RPMI7951 (cell line): ENCODE results near the gene ORC6. TPM values are rescaled to one million over a fixed set of nuclear protein-coding genes. Genes with fewer than 3 reads are reported as not detected.

Experiments used
- DNase-seq: peaks from one replicate; pipeline ENCODE4 v3.0.0-alpha.2; 2012; ENCODE audit warnings: low read depth
- total RNA-seq: library from RNA; depleted of rRNA; stranded (reverse); fragments of >200 nt; shearing (Covaris generic); gene quantifications from 2 replicates; pipeline ENCODE4 v1.2.3, GENCODE V29; 2014

The ORC6 gene
- total RNA-seq, 1 experiment from 2014 or later = 33.3 TPM

DNA sequence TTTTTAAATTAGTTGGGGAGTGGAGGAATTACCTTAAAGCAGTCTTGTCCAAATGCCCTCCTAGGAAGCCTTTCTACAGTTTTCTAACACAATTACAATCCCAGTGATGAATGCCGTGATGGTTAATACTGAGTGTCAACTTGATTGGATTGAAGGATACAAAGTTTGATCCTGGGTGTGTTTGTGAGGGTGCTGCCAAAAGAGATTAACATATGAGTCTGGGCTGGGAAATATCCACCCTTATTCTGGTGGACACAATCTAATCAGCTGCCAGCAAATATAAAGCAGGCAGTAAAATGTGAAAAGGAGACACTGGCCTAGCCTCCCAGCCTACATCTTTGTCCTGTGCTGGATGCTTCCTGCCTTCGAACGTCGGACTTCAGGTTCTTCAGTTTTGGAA lies 12.2 kb downstream of the ORC6 start:
- no peak for DNase-seq

DNA sequence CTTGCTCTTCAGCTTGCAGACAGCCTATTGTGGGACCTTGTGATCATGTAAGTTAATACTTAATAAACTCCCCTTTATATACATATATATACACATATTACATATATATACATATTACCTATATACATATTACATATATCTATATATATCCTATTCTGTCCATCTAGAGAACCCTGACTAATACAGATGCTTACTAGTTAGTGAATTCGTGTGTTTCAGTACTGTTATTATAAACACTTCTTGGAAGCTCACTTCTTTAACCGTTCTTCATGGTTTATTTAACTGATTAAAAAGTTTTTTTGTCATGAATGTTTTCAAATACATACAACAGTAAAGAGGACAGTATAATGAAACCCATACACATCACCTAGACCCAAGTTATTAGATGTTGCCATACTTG lies 12.6 kb downstream of the ORC6 start:
- DNase-seq = no peak

DNA sequence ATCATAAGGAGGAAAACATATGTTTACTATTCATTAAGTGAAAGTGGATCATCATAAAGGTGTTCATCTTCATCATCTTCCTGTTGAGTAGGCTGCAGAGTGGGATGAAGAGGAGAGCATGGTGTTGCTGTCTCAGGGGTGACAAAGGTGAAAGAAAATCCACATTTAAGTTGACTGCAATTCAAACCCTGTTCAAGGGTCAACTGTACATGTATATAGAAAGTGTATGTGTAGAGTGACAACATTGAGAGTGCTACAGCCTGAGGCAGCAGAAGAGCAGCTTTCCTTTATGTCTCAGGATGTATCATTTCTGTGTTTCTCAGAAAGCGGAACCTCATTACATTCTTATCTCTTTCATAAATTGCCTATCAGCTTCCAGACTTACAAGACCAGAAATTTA lies 17.2 kb downstream of the ORC6 start:
- DNase-seq = no peak

DNA sequence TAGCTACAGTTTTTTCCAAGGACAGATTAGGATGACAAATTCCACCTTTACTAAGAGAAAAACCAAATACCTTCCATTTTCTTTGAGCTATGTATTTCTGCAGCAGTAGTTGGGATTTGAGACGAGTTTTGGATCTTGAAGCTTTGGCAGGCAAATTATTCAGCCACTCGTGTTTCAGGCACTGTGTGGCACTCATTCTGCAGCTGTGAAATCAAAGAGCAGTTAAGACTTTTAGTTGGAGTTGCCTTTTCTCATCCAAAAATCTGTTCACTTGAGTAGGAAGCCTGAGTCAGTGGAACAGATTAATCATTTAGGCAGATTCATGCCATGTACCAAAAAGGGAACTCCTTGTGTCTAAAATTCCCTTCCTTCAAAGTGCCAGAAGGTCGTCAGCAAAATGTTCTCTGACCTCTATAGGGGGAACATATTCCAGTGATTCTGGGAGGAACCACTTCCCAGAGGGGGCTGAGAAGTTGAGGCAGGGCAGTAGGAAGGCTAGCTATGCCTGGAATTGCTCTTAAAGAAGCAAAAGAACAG lies 20.1 kb downstream of the ORC6 start:
- DNase-seq = no peak

DNA sequence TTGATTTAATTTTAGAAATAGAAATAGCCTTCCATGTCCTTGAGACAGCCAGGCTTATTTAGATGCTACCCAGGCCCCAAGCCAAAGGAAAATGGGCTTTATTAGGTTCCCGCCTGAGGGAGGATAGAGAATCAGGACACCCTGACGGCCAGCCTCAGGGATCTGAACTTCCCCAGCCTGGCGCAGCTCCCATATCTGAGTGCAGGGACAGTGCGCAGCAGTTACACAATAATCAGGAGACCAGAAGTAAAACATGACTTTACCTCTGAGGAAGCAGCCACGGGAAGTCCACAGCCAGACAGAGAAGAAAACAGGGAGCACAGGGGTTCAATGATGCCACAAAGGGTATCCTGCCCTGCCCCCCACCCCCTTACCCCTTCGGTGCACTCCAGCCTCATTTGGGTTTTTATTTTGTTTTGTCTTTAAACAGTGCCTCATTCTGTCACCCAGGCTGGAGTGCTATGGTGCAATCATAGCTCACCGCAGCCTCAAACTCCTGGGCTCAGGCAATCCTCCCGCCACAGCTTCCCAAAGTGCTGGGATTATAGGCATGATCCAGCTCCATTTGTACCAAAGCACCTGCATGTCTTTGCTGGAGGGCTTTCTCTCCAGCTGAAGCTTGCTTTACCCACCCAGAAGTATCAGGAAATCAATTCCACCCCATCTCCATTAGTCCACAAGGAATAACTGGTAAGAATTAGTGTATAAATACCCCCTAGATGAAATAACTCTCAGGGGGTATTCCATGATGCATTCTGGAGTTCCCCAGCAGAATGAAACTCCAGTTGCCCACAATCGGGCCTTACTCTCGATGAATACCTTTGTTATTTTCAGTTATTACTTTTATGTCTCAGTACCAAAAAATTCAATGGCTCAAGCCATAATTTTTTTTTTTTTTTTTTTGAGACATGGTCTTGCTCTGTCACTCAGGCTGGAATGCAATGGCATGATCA lies 21.9 kb downstream of the ORC6 start:
- no peak for DNase-seq

DNA sequence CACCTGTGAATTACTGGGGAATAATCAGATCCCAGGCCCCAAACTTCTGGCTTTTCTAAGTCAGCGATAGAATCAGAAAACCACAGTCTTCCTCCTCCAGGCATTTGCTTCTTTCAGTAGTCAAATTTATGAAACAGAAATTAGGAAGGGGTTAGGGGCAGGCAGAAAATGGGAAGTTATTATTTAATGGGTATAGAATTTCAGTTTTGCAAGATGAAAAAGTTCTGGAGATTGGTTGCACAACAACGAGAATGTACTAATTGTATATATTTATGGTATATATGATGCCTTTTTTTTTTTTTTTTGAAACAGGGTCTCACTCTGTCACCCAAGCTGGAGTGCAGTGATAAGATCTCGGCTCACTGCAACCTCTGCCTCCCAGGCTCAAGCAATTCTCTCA lies 23.5 kb downstream of the ORC6 start:
- DNase-seq = no peak

DNA sequence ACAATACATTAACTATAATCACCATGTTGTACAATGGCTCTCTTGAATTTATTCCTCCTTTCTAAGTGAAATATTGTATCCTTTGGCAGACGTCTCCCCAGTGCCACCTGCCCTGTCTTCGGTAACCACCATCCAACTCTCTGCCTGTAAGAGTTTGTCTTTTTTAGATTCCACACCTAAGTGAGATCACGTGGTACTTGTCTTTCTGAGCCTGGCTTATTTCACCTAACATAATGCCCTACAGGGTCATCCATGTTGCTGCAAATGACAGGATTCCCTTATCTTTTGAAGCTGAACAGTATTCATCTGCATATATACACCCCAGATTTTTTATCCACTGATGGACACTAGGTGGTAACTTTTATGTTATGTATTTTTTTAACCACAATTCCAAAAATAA lies 24.2 kb downstream of the ORC6 start:
- no peak for DNase-seq

DNA sequence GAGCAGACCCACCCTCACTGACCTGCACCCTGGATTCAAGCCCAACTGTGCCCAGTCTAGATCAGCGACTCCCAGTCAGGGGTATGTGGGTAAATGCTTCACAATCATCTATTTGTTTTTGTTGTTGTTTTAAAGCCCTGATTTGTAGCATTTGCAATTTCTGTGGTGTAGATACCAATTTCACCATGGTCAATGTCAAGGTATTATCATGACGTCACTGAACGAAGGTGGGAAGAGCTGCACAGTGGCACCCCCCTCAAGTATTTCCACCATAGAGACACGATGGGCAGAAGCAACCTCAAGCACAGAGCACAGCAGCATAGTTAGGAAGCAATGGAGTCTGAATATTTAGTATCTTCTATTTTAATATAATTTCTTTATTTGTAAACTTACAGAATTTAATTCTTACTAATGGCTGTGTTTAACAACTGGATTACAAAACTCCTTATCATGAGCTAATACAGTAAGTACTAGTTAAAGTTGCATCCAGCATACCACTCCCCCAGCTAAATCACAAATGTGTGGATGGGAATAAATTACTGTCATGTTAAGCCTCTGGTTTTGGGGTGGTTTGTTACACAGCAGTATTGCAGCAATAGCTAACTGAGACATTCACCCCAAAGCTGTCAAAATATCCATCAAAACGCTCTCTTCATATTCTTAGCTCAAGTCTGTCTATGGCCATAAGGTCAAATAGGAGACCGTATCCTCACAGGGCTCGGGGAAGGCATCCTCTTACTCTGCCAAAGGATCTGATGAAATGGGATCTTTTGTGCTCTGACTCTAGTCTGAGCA lies 25.5 kb downstream of the ORC6 start:
- no peak for DNase-seq

DNA sequence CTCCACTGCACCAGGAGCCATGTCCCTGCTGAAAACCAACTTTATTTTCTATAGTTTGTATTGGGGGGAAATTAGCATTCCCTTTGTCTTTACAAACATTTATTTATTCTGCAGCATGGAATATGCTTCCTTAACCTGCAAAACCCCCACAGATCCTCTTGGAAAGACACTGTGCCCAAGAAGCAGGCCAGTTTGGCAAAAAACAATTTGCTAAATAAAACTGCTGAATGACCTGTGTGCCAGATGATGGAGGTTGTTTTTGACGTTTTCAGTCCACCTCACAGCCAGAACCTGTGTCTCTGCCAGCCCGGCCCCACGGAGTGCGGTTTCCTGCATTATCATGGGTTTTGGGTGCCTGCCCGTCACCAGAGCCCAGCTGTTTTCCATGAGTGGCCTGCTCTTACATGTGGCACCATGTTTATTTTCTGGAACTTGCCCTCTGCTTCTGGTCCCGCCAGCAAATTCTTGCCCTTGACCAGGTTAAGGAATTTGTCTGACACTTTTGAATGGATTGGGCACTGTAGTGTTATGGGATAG lies 26.4 kb downstream of the ORC6 start:
- peak; percentile 15 for DNase-seq

DNA sequence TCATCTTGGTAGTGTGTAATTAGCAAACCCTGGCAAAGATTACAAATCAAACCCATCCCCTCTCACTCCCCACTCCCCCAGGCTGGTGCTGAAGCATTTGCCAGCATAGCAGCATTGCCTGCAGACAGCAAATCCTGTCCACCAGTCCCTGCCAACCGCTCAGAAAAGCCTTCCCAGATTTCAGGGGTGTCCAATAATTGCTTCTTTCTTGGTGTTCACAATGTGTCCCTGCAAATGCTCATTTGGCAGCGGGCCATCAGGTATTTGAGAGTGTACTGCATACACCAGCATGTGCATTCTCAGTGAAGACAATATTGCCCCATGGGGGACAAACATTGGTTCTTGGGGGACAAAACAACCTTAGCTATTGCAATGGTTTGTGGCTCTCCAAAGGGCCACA lies 28.2 kb downstream of the ORC6 start:
- DNase-seq = no peak

DNA sequence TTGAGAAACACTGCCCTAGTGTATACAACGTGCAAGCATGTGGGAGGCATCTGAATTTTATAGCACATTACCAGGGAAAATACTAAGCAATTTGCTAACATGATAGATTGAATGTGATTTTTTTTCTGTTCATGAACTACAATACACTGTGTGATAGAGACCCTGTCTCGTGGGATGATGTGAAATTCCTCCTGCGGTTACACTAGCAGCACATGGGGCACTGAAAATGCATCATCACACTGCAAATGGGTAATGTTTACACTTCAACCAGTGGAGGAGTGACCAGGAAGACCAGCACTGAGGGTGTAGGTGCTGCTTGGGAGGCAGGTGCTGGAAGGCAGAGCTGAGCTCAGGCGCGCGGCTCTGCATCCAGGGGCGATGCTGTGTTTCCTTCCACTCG lies 28.8 kb downstream of the ORC6 start:
- DNase-seq = no peak

DNA sequence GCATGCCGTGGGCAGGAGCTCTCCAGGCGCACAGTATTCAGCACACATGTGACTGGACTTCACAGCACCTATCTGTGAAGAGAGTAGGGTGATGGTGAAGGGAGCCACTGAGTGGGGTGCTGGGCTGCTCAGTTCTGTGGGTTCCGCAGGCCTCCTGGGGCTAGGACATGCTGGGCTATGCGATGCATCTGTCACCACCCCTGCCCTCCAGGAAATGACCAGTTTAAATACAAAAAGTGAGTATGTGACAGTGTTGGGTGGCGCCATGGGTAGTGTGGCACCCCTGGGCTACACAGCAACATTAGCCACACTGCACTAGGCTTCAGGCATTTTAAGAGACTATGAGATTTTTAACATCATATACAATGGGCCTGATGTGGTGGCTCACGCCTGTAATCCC lies 30.1 kb downstream of the ORC6 start:
- no peak for DNase-seq

DNA sequence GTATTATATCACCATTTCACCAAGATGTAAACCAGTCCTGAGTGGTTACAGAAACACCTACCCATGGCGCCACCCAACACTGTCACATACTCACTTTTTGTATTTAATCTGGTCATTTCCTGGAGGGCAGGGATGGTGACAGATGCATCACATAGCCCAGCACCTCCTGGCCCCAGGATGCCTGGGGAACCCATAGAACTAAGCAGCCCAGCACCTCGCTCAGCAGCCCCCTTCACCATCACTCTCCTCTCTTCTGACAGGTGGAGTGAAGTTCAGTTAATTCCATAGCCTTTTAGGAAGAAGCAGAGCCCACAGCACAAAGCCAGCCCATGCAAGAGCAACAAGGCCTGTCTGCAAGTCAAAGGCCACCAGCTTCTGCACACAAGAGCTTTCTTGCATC lies 31.2 kb downstream of the ORC6 start:
- no peak for DNase-seq

DNA sequence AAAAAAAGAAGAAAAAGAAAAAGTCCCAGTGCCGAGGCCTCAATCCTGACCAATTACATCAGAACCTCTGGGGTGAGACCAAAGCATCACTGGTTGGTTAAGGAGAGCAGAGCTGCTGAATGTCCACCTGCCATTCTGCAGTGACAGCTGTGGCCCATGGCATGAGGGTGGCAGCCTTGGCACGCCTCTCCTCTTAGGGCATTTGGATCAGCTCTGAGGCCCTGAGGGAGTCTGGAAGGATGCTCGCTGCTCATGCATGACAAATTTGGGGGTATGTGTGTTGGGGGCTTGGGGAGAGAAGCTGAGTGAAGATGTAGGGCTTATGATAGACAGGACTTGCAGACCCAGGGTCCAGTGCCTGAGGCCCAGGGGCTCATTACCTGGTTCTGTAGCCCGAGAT lies 32.4 kb downstream of the ORC6 start:
- no peak for DNase-seq

DNA sequence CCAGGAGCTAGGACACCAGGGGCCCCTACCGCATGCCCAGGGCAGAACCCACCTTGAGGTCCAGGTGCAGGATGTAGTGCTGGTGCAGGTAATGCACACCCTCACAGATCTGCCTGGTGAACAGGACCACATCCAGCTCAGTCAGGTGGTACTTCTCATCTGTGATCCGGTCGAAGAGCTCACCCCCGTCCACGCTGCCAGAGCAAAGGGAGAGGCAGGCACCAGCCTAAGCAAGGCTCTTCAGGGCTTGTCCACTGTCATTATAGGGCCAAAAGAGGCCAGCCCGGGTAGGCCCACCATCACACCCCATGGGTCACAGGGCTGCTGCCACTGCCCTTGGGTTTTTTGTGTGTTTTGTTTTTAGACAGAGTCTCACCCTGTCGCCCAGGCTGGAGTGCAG lies 37.7 kb downstream of the ORC6 start:
- DNase-seq = no peak

DNA sequence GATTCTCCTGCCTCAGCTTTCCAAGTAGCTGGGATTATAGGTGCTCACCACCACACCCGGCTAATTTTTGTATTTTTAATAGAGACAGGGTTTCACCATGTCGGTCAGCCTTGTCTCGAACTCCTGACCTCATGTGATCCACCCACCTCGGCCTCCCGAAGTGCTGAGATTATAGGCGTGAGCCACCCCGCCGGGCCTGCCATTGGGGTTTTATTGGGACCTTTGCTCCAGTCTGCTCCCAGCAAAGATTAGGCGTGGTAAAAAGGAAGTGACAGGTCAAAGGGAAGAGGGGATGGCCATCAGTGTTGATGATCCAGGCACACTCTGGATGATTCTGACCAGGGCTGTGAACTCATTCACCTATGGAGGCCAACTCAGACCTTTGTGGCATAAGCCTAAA lies 38.2 kb downstream of the ORC6 start:
- DNase-seq = no peak

DNA sequence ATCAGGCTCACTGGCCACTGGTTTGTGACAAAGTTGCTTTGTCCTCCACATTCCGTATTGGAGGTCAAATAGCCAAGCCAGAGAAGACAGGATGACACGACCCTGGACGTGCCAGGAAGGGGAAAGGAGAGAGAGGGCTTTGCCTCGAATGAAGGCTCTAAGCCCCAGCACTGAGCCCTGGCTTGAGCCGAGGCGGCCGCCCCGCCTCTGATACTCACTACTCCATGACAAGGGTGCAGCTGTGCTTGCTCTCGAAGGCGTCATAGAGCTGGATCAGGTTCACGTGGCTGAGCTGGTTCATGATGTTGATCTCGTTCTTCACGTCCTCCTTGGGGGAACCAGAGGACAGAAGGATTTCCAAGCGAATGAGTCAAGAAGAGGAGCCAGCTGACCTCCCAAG lies 39.3 kb downstream of the ORC6 start:
- no peak for DNase-seq

DNA sequence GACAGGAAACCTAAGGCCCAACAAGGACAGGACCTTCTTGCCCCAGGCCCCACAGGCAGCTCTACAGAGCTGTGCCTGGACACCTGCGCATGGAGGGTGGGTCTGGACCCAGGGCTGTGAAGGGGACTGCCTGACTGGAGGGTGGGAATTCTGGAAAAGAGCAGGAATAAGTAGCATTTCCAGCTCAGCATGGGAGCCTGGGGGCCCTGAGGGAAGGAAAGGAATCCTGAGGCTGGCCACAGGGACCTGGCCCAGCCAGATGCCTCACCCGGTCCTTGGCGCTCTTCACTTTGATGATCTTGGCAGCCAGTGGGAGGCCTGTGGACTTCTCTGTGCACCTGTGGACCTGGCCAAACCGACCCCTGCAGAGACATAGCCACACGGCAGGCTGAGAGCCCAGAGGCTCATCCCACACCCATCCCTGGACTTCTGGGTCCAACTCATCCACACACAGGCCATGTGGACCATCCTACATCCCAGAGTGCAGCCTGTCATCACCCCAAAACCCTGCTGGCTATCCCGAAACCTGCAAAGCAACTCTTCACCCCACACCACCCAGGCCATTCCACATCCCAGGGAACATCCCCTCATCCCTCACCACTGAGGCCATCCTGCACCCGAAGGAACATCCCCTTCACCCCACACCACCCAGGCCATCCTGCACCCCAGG lies 40.0 kb downstream of the ORC6 start:
- no peak for DNase-seq

DNA sequence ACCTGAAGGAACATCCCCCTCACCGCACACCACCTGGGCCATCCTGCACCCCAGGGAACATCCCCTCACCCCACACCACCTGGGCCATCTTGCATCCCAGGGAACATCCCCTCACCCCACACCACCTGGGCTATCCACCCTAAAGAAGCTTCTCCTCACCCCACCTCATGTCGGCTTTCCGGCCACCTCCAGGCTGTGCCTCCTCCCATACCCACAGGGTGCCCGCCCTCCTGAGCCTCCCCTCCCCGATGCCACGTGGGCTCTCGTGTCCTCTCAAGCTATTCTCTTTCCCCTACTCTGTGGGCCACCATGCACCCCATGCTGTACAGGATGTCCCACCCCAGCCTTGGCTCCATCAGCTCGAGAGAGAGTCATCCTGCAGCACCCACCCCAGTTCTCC lies 40.7 kb downstream of the ORC6 start:
- DNase-seq = no peak

DNA sequence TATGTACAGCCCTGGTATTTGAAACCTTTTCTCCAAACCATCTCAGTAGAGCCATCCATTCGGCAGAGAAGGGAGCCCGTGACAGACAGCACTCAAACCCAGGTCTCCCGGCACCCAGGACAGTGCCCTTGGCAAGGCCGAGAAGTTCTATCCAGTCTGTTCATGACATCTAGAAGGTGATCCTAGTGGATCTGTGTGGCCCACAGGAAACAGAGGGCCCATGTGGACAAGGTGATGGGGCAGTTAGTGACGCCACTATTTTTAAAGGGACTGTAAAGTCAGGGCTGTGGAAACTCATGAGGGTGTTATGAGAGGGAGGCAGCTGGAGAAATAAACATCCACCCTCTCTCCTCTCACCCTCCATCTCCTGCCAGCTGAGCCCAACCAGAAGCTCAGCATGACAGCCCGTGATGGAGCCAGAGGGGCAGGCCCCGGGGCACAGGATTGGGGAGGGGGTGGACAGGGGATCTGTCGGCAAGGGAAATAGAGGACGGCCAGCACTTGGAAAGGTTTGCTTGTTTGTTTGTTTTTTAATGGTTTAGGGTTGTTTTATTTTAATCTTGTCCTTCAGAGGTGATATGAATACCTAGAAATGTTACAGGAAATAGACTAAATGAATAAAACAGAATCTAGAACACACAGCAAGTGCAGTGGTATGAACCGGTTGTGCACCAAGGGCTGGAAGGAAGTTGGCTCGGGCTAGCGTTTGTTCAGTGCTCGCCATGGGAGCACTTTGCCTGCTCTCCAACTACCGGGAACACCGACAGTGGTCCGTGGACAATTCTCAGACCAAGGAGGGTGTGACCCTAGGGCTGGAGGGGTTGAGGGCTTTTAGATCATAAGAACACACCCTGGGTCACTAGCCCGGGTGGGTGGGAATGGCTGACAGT lies 41.6 kb downstream of the ORC6 start:
- no peak for DNase-seq
